Measurements from ENCODE around the gene PRRG2.

PRRG2 gene

DNA sequence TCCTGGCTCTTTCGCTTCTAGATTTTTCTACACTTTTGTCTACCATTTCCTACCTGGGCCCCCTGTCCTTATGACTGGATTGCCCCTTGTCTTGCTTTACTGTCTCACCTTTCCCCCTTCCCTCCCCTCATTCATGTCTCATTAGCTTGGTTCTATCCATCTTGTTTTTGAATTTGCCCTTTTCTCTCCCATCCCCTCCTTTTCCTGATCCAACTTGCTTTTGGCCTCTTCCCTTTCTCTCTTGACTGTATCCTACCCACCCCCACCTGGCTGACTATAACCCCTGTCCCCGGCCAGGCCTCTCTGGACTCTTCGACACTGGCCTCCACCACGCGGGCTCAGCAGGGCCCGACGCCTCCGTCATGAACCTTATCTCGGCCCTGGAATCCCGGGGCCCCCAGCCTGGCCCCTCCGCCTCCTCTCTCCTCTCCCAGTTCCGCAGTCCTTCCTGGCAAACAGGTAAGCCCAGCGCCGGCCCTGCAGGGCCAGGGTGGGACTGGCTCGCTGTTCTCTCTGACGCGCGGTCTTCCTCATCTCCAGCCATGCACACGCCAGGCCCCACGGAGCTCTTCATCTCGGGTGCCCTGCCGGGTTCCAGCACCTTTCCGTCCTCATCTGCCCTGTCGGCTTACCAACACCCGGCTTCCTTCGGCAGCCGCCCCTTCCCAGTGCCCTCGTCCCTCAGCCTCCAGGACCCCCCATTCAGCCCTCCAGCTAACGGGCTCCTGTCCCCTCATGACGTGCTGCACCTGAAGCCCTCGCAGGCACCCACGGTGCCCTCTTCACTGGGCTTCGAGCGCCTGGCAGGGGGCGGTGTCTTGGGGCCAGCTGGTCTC is 13.3 kb downstream of the PRRG2 start:
- TF ChIP-seq CTCF (conservative IDR thresholded peaks at IDR 0.05) (no peak), ZFX (IDR thresholded peaks at IDR 0.05) (no peak)
- H3K27ac ChIP-seq = no peak overlapping the region

DNA sequence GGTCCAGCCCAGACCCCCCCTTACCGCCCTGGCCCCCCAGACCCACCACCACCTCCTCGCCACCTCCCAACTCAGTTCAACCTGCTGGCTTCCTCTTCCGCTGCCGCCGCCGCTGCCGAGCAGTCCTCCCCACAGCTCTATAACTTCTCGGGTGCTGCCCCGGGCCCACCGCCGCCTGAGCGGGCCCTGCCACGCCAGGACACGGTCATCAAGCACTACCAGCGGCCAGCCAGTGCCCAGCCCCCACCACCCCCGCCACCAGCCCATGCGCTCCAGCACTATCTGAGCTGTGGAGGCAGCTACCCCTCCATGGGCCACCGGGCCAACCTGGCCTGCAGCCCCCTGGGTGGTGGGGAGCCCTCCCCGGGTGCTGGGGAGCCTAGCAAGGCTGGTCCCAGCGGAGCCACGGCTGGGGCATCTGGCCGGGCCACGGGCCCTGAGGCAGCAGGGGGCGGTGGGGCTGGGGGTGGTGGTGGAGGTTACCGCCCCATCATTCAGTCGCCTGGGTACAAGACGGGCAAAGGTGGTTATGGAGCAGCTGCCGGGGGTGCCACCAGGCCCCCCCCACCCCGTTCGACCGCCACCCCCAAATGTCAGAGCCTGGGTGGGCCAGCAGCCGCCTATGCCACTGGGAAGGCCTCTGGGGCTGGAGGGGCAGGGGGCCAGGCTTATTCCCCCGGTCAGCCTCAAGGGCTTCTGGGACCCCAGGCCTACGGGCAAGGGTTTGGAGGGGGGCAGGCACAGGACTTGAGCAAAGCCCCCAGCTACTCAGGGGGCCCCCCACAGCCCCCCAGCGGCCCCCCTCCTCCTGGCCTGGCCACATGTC is 14.1 kb downstream of the PRRG2 start:
- no peak overlapping the region for H3K27ac ChIP-seq
- TF ChIP-seq CTCF (conservative IDR thresholded peaks at IDR 0.05) = no peak
- no peak for TF ChIP-seq ZFX (IDR thresholded peaks at IDR 0.05)

DNA sequence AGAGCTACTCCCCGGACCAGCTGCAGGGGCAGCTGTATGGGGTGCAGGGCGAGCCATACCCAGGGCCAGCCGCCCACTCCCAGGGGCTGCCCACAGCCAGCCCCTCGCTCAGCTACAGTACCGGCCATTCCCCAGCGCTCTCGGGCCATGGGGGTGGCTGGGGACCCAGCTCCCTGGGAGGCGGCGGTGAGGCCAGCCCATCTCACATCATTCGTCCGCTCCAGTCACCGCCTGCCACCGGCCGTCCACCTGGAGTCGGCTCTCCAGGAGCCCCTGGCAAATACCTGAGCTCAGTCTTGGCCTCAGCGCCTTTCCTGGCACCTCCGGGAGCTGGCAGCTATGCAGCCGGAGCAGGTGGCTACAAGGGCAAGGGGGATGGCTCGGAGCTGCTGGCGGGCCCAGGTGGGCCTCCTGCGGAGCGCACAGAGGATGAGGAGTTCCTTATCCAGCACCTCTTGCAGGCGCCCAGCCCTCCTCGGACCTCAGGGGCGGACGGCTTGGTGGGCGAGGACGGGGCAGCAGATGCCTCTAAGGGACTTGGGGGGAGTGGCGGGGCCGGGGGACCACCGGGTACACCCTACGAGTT is 14.8 kb downstream of the PRRG2 start:
- no peak for TF ChIP-seq CTCF (conservative IDR thresholded peaks at IDR 0.05)
- TF ChIP-seq ZFX (IDR thresholded peaks at IDR 0.05) = no peak

DNA sequence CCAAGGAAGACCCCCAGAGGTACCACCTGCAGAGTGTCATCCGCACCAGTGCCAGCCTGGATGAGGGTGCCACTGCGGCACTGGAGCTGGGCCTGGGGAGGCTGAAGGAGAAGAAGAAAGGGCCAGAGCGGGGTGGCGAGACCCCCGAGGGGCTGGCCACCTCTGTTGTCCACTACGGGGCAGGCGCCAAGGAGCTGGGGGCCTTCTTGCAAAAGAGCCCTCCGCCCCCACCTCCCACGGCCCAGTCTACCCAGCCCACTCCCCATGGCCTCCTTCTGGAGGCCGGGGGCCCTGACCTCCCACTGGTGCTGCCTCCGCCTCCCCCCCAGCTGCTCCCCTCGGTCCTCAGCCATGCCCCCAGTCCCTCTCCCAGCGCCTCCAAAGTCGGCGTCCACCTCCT is 15.3 kb downstream of the PRRG2 start:
- H3K27ac ChIP-seq = no peak overlapping the region
- TF ChIP-seq ZFX (IDR thresholded peaks at IDR 0.05) (no peak), CTCF (conservative IDR thresholded peaks at IDR 0.05) (no peak)

More for the DNA sequence above, 14.8 kb downstream of the PRRG2 start:
- H3K27ac ChIP-seq = no peak overlapping the region

DNA sequence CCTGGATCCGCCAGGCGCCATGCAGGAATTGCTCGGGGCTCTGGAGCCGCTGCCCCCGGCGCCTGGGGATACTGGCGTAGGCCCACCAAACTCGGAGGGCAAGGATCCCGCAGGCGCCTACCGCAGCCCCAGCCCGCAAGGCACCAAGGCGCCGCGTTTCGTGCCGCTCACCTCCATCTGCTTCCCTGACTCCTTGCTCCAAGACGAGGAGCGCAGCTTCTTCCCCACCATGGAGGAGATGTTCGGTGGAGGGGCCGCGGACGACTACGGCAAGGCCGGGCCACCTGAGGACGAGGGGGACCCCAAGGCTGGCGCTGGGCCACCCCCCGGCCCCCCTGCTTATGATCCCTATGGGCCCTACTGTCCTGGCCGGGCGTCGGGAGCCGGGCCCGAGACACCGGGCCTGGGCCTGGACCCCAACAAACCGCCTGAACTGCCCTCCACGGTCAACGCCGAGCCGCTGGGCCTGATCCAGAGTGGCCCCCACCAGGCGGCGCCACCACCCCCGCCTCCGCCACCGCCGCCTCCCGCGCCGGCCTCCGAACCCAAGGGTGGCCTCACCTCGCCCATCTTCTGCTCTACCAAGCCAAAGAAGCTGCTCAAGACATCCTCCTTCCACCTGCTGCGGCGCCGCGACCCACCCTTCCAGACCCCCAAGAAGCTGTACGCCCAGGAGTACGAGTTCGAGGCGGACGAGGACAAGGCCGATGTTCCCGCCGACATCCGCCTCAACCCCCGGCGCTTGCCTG is 16.0 kb downstream of the PRRG2 start:
- no peak overlapping the region for H3K27ac ChIP-seq
- TF ChIP-seq CTCF (conservative IDR thresholded peaks at IDR 0.05) (no peak), ZFX (IDR thresholded peaks at IDR 0.05) (no peak)

GRCh38 chr19:49597703-49597974 is 16.5 kb downstream of the PRRG2 start:
- H3K27ac ChIP-seq = no peak overlapping the region
- TF ChIP-seq ZFX (IDR thresholded peaks at IDR 0.05) (no peak), CTCF (conservative IDR thresholded peaks at IDR 0.05) (no peak)
